Activated CD8-positive, alpha-beta memory T cell treated with anti-CD3 and anti-CD28 coated beads for 48 hours (primary cell): ENCODE measurements around the gene MAN1B1.
A peak's percentile ranks its signal among the peaks of the same experiment; 100 is the strongest.

Experiments
- DNase-seq, 3 experiments: peaks; one replicate each; pipeline ENCODE4 v3.0.0-alpha.2; 2020; ENCODE audit warnings: low read depth in 2 of 3, low spot score in 2 of 3

Gene MAN1B1

DNA sequence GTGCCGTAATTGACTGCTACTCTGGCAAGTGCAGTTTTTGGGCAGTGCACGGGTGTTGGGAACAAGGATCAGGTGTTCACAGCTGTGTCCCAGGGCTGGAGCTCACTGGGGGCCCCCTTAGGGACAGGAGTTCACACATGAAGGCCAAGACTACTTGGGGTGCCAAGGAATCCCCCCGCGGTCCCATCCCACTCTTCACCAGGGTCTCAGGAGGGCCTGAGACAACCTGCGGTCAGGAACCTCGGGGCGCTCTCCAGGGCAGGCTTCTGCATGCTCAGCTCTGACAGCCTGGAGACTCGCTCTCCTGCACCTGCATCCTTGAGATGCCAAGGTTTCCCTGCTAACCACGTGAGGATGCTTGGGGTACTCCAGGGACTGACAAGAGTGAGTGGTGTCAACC, 2.3 kb upstream of the MAN1B1 start:
- no peak for DNase-seq

DNA sequence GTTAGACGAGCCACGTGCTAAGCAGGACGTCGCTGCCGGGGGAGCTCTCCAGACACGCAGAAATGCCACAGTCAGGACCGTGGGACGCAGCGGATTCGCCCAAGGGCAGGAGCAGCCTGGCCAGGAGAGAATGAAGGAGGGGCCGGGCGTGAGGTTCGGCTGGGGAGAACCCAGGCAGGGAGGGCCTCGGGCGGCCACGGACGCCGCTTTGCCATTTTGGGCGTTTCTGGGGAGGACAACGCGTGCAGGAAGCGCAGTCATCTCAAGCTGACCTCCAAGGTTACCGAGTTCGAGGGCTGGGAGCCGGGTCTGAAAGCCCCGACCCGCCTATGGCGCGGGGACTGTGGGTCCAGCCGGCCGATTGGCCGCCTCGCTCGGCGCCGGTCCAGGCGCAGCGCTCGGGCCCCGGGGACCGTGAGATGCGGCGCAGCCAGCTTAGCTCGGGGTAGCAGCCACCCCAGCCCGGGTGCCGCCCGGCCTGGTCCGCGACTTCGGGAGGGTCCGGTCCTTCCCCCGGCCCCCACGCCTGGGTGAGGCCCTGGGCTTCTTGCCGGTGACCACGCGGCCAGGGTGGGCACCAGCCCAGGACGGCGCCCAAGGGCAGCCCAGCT, 760 bp upstream of the MAN1B1 start:
- DNase-seq, result no peak

DNA sequence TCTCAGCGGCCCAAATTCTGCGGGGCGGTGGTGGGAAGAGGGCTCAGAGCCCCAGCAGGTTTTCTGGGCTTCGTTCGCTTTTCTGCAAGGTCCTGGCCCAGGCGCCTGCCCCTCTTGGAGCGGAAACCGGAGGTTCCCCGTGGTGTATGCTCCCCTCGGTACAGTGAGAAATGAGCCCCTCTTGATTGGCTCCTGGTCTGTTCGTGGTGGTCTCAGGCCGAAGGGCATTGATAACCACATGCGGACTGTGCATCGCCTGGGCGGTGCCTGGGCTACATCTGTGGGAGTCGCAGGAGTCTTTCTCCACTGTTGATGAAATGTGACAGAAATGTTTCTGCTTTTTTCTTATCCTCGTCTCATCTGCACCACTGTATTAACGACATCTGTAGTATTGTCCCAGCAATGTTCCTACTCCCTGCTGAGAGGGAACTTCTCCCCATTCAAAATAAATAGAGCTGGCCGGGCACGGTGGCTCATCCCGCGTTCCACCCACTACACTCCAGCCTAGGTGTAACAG, 682 bp downstream of the MAN1B1 start:
- no peak for DNase-seq

DNA sequence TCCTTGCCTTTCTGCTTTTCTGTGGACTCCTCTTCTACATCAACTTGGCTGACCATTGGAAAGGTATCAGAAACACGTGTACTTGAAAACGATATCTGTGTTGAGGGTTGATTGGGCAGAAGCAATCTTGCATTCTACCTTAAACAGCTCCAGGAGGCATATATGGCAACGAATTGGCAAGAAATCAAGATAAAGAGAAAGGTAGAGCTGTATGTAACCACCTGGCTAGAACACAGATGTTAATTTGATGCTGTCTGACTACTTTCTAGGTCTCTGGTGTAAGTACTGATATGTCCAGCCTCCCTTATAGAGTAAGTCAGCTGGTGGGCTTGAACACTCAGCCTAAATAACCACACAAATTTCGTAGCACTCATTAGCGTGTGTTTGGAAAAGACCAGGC, 1.3 kb downstream of the MAN1B1 start:
- no peak for DNase-seq

DNA sequence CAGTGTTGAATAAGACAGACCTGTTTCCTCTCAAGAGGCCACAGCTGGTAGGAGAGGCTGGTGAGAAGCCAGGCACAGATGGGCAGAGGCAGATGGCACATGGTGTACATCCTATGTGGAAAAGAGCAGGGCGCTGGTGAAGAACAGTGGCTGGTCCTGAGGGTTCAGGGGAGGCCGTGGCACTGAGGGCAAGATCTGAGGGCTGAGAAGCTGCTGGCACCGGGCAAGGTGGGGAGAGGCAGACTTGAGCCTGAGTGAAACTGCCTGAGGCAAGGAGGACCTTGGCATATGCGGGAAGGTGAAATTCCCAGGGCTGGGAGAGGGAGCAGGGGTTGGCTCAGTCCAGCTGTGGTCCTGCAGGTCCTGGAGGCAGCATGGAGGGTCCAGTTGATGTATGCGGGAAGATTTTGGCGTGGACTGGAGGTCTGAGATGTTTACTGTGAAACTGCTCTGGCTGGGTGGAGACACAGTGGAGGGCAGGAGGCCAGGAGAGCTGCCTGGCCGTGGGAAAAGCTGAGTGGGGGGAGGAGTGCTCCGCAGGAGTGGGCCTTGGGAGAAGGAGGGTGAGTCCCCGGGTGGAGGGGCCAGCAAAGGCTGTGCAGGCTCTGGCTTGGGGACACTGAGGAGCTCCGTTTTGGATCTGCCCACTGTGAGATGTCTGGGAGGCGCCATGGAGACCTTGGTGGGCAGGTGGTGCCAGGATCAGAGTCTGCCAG, 2.6 kb downstream of the MAN1B1 start:
- DNase-seq, result no peak

DNA sequence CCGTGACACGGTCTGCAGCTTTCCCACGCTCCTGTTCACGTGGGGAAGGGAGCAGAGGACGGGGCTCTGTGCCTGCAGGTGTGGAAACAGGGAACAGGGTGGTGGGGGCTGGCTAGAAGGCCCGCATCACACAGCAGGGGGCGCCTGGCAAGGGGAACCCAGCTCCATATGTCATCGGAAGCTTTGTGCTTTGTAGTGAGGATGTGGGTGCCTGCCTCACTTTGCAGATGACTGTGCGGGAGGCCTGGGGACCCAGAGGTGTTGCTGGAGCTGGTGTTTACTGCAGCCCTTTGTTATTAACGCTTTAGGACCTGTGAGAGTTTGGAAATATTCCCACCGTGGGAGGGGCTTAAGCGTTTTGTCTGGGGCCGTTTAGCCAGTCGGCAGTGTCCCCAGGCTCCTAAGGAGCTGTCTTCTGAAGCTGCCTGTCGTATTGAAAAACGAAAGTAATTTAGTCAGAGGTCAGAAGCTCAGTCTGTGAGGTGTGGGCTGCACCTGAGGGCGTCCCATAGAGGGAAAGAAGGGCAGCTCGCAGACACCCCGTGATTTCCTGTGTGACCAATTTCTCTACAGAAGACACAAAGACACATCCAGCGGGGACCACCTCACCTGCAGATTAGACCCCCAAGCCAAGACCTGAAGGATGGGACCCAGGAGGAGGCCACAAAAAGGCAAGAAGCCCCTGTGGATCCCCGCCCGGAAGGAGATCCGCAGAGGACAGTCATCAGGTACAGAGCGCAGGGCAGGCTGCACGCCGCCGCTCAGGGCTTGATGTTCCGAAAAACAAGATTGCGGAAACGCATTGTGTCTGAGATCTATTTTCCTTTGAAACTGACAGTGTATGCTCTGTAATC, 9.1 kb downstream of the MAN1B1 start:
- peak; percentile 55 to 65 (median 60) for DNase-seq

DNA sequence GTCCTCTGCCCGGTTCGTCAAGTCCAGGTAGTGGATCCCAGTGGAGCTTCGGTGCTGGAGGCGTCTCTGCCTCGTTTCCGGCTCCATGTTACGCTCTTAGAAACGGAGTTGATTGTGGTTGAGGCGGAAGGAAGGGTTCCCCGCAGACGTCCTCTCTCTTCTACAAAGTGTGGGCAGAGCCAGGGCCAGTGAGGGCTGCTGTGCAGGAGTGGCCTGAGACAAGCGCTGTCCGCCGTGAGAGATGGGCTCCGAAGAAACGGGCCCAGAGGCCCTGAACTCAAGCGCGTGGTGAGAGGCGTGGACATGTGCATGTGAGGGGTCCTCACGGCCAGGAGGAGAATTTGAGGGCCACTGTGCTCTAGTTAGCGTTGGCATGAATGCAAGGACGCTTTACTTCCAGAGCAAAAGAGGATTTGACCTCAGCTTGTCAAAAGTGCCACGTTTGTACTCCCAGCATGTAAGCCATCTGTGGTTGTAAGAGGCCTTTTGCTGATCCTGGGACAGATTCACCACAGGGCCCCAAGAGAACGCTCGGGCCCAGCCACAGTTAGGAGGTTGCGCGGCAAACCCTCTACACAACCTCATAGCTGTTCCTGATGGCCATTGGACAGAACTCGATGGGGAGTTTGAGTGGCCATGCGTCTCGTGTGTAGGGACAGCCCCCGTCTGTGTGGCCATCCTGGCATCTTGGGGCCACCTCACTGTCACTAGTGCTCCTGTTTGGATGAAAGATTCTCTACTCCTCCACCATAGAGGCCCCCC, 10.2 kb downstream of the MAN1B1 start:
- DNase-seq, result no peak

DNA sequence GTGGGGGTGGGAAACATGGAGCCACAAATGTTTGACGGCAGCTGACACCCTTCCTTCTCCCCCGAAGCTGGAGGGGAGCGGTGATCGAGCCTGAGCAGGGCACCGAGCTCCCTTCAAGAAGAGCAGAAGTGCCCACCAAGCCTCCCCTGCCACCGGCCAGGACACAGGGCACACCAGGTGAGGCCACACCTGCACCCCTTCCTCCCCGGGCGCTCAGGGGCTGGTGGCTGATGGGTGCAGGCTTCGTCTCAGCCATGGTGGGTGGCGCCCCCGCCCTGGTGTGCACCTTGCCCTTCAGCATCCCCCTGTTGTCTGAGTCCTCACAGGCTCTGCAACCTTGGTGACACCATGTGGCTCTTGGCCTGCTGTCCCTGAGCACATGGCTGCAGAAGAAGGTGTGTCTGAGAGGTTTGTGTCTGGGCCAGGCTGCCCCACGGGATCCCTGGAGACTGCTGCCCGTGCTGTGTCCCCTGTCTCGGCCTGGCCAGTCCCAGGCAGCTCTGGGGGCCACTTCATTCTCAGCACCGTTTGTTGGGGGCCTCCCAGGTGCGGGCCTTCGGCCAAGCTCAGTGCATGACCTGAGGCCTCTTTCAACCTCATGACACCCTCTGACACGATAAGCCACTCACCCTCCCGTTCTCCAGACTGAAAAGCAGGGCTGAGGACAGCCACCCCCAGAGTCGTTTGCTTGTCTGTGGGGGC, 11.1 kb downstream of the MAN1B1 start:
- DNase-seq, result no peak

DNA sequence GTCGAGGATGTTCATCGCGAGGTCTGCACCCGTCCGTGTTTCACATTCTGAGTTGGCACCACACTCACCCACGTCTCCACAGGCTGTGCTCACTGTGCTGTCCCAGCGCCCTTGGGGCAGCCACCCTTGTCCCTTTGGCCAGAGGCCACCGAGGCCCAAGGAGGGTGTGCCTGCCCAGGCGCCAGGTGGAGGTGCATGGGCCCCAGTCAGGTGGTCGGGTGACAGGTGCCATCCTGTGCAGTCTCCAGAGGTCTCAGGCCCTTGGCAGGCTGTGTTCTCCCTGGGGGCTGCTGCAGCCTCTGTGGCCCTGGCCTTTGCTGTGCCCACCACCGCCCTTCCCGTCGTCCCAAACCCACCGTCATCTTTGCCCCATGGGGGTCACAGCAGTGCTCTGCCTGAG, 12.4 kb downstream of the MAN1B1 start:
- DNase-seq, result no peak

DNA sequence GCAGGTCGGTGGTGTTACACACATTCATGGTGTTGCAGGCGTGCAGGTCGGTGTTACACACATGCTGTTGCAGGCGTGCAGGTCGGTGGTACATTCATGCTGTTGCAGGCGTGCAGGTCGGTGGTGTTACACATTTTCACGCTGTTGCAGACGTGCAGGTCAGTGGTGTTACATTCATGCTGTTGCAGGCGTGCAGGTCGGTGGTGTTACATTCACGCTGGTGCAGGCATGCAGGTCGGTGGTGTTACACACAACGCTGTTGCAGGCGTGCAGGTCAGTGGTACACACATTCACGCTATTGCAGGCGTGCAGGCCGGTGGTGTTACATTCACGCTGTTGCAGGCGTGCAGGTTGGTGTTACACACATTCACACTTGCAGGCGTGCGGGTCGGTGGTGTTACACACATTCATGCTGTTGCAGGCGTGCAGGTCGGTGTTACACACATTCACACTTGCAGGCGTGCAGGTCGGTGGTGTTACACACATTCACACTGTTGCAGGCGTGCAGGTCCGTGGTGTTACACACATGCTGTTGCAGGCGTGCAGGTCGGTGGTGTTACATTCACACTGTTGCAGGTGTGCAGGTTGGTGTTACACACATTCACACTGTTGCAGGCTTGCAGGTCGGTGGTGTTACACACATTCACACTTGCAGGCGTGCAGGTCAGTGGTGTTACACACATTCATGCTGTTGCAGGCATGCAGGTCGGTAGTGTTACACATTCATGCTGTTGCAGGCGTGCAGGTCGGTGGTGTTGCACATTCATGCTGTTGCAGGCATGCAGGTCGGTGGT, 16.6 kb downstream of the MAN1B1 start:
- no peak for DNase-seq

DNA sequence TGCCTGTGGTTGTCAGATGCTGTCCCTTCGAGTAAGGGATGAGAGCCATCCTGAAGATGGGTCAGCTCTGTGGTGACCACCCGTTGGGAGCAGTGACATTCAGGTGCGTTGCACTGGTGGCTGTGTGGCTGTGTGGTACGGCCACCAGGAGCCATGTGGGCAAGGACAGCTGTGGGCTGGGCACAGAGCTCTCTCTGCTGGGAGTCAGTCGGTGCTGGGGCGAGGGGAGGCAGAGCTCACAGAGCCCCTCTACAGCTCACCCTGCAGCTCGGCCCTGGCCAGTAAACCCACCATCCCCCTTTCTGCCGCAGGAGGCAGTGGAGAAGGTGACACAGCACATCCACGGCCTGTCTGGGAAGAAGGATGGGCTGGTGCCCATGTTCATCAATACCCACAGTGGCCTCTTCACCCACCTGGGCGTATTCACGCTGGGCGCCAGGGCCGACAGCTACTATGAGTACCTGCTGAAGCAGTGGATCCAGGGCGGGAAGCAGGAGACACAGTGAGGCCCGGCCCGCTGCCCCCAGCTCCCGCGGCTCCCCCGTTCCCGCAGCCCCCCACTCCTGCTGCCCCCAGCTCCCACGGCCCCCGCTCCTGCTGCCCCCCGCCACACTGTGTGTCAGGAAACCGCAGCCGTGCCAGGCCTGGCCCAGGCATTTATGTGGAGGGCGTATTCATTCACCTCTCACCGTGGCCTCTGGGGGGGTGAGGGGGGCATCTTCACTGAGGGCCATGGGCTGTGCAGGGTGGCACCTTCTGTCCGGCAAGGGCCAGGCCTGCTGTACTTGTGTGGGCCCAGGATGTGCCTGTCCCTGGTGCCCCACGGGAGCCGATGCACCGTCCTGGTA, 19.3 kb downstream of the MAN1B1 start:
- DNase-seq, result no peak

DNA sequence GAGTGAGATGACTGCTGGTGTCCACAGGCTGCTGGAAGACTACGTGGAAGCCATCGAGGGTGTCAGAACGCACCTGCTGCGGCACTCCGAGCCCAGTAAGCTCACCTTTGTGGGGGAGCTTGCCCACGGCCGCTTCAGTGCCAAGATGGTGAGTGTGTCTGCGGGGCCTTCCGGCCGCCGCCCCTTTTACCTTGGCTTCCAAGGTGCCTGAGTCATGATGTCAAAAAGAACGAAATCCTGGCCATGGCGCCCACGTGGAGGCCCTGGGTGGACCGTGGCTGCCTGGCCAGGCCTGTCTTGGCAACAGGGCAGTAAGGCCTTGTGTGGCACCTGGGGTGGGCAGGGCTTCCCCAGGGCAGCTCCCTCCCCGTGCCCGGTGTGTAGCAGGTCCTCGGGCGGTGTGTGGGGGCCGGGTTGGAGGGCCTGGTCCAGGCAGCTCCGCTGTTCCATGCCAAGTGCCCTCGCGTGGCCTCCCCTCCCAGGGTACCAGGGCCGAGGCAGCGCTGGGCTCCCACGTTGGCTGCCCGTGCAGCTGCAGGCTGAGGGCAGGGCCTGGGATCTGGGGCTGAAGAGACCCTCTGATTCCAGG, 20.0 kb downstream of the MAN1B1 start:
- no peak for DNase-seq

DNA sequence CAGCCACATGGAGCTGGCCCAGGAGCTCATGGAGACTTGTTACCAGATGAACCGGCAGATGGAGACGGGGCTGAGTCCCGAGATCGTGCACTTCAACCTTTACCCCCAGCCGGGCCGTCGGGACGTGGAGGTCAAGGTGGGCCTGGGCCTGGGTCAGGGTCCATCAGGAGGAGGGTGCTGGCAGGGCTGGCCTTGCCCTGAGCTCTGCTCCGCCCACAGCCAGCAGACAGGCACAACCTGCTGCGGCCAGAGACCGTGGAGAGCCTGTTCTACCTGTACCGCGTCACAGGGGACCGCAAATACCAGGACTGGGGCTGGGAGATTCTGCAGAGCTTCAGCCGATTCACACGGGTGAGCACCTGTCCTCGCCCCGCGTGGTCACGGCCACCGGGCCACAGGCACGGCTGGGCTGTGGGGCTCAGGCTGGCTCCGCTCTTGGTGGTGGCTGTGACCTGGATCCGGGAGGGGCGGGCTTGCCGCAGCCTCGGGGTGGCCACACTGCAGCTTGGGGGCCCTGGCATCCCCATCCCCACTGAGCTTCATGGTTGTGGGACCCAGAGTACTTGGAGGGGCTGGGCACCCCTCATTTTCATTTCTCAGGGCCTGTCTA, 20.6 kb downstream of the MAN1B1 start:
- no peak for DNase-seq

DNA sequence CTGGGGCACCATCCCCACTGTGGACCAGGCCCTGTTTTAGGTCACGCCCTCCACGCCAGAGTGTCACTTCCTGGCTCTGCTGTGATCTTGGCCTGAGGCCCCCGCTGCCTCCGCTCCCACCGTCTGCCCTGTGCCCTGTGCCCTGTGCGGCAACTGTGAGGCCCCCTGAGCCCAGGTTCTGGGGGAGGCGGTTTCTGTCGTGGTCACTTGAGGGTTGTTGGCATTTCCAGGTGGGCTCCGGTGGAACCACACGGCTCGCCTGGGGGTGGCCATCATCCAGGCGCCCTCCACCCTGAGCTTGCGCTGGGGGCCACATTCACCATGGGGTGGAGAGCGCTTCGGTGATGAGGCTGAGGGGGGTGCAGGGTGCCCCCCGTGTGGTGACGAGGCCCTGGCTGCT, 21.2 kb downstream of the MAN1B1 start:
- no peak for DNase-seq

DNA sequence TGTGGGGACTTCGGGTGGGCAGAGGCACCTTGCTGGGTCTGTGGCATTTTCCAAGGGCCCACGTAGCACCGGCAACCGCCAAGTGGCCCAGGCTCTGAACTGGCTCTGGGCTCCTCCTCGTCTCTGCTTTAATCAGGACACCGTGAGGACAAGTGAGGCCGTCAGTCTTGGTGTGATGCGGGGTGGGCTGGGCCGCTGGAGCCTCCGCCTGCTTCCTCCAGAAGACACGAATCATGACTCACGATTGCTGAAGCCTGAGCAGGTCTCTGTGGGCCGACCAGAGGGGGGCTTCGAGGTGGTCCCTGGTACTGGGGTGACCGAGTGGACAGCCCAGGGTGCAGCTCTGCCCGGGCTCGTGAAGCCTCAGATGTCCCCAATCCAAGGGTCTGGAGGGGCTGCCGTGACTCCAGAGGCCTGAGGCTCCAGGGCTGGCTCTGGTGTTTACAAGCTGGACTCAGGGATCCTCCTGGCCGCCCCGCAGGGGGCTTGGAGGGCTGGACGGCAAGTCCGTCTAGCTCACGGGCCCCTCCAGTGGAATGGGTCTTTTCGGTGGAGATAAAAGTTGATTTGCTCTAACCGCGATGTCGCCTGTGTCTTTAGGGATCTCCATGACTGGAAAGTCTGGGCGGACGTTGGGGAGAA, 21.9 kb downstream of the MAN1B1 start:
- no peak for DNase-seq

DNA sequence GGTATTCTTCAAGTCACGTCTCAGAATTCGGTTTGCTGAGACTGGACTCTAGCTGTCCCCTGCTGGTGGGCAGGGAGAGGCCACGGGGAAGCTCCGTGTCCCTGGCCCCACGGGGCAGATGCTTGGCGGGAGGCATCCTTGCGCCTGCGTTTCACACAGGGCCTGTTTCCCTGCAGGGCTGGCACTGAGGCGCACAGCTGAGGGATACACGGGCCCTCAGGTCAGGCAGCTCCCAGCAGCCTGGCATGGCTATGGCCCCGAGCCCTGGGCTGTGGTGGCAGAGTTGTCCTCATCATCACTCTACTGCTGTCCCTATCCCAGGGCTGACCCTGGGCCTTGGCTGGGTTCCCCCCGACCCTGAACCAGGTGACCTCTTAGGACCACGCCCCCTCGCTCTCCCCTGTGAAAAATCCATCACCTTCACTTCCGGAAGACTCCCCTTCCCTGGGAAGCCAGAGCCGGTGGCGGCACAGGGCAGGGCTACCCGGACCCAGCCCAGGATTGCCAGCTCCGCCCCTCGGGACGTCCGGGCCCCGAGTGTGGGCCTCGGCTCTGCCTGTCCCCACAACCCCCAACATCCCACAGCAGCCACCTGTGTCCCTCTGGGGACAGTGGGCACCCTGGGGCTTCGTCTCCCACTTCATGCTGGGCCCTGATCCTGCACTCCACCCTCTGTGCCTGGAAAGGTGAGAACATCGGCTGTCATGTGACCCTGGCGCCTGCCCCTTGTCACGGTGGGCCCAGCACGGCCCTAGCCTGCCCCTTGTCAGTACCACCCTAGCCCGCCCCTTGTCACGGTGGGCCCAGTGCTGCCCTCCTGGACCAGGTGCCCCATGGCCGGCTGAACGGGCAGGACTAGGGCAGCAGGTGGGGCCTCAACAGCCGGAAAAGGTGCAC, 22.7 kb downstream of the MAN1B1 start:
- no peak for DNase-seq
